Thymus (tissue), 11 donors: ENCODE measurements around the gene CA14. TPM values are rescaled to one million over a fixed set of nuclear protein-coding genes. Genes with fewer than 3 reads are reported as not detected.

Experiments
- DNase-seq, 9 donors: peaks; one replicate each; pipeline ENCODE4 v3.0.0-alpha.2; 2013; ENCODE audit warnings: low spot score in 9 of 9, low read depth in 6 of 9, missing footprints in 1 of 9
- H3K27ac ChIP-seq, 2 donors: one replicate each; pipeline ENCODE4 v1.5.1; 2013; ENCODE audit warnings: control low read depth in 1 of 2, low read depth in 1 of 2, low read length in 1 of 2, mild to moderate bottlenecking in 1 of 2, moderate library complexity in 1 of 2
- H3K27me3 ChIP-seq, 2 donors: one replicate each; pipeline ENCODE4 v1.5.1; 2013; ENCODE audit warnings: low read length in 1 of 2; ENCODE audit not compliant: control insufficient read depth in 2 of 2, insufficient read depth in 1 of 2
- H3K36me3 ChIP-seq, 2 donors: one replicate each; pipeline ENCODE4 v1.5.1; 2013; ENCODE audit warnings: low read length in 1 of 2, mild to moderate bottlenecking in 1 of 2, moderate library complexity in 1 of 2; ENCODE audit not compliant: control insufficient read depth in 2 of 2, insufficient read depth in 2 of 2
- H3K4me1 ChIP-seq, 2 donors: one replicate each; pipeline ENCODE4 v1.5.1; 2013; ENCODE audit warnings: low read length in 2 of 2; ENCODE audit not compliant: control insufficient read depth in 2 of 2, insufficient read depth in 2 of 2
- H3K4me3 ChIP-seq, 2 donors: one replicate each; pipeline ENCODE4 v1.5.1; 2013; ENCODE audit warnings: low read length in 2 of 2, control low read depth in 1 of 2, mild to moderate bottlenecking in 1 of 2
- H3K9me3 ChIP-seq, 2 donors: one replicate each; pipeline ENCODE4 v1.5.1; 2013; ENCODE audit warnings: low read length in 1 of 2, mild to moderate bottlenecking in 1 of 2; ENCODE audit not compliant: control insufficient read depth in 2 of 2, insufficient read depth in 1 of 2
- WGBS: extraction: QIAGEN DNeasy Blood & Tissue Kit; methylation state at CpG from one replicate; pipeline ENCODE4 v1.1.7; 2013; 5-methylcytosine and 5-hydroxymethylcytosine counted together
- polyA plus RNA-seq: library from polyadenylated mRNA; stranded (reverse); fragments of 200-250 nt; gene quantifications from one replicate; pipeline ENCODE4 v1.2.3, GENCODE V29; 2013
- total RNA-seq: library from RNA; stranded (reverse); fragments of 120-200 nt; gene quantifications from one replicate; pipeline ENCODE4 v1.2.4, GENCODE V29; 2013
- donor health status: healthy.

CA14 gene
- total and polyA plus RNA-seq, 2 donors = 0.09 to 0.14 TPM

DNA sequence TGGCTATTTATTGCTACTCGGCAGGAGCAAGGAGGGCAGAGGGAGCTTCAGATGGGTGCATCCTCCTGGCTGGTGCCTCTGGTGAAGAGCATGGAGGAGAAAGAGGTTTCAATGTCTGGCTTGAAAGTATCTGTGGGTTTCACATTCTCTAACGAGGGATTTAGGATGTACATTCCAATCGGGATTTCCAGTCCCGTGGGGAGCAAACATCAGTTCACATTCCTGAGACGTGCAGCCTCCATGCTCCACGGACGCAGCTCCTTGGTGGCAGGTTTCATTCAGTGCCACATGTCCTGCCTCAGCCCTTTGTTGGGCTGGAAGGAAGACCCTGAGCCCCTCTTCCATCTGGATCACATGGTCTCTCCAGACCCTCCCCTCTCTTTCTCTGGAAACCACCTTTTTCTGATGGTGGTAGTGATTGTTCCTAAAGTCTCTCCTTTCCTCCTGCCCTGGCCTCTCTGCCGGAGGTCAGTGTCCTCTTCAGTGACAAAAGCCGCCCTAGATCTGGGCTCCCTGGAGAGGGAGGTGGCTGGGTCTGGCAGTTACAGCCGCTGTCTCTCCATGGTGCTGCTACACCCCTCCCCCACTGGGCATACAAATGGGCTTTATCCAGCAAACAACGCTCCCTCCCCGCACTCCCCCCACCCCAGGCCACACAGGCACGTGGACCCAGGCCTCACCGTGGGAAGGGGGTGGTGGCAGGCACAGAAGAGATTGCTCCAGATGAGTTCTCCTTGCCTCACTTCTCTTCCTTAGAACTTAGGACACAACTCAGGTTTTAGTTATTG lies 826 bp upstream of the CA14 start:
- Histone ChIP-seq H3K36me3 (no peaks in the 10 kb centered on the region), H3K4me3 (no peak overlapping the region), H3K27me3 (peaks cover 7 to 56% of the 10 kb centered on the region in 2 donors), H3K4me1 (peaks cover 0 to 18% of the 10 kb centered on the region in 2 donors), H3K27ac (no peak overlapping the region), H3K9me3 (no peaks in the 10 kb centered on the region)
- WGBS = 19% methylated on average over 14 of the region's 14 CpGs
- no peak for DNase-seq

DNA sequence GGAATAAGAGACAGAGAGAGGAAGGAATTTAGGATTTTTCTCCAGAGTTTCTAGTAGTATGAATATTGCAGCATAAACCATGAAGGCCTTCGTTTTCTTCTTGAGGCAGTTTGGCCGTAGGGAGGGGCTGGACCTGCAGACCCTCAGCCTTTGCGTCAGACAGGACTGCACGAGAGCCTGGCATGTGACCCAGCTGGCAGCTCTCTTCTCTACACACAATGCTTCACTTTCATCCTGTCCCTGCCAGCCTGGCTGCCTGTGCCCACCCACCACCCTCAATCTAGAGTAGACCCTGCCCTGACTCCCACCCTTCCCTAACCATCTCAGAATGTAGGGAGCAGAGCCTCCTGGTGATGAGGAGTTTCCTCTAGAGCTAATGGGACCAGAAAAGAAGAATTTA lies 1.6 kb downstream of the CA14 start:
- Histone ChIP-seq H3K4me3 (no peak overlapping the region), H3K9me3 (no peaks in the 10 kb centered on the region), H3K4me1 (peaks cover 0 to 18% of the 10 kb centered on the region in 2 donors), H3K36me3 (no peaks in the 10 kb centered on the region), H3K27ac (no peak overlapping the region), H3K27me3 (peaks cover 7 to 54% of the 10 kb centered on the region in 2 donors)
- WGBS = 89% methylated on average over 4 of the region's 4 CpGs
- no peak for DNase-seq

DNA sequence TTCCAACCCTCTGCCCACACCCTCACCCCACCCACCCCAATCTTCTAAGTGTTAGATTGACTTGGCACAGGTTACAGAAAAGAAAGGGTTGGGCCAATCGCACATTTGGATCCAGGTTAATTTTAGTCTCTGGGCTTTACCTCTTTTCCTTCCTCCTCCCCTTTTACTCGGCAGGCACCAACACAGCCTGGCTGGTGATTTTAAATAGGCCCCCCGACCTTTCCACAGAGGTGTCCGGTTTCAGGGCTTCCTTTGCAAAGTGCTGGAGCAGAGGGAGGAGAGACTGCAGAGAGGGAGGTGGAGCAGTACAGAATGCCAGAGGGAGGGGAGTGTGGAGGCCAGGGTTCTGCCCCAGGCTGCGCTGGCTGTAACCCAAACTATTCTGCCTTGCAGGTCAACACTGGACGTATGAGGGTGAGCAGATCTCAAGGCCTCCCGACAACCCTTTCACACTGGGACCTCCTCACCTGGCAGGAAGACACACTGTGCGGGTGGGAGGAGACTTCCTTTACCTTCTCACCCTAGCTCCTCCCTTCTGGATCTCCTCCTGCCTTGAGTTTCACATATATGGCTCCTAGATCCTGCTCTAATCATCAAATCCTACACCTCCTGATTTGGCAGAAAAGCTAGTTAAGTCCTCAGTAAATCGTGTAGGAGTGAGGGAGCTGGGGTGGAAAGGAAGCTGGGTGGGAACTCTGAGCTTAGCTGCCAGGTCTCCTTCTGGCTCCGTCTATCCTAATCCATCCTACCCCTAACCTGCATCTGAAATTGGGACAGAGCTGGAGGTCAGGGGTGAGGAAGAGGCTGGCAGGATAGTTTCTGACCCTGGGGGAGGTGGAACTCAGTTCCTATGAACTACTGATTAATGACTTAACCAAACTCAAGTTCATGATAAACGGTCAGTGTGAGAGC lies 2.4 kb downstream of the CA14 start:
- no peak overlapping the region for H3K27ac ChIP-seq
- H3K4me1 ChIP-seq = peaks cover 0 to 18% of the 10 kb centered on the region in 2 donors
- H3K36me3 ChIP-seq = peaks cover 7% of the 10 kb centered on the region in 2 donors
- WGBS = 62% methylated on average over 11 of the region's 11 CpGs
- H3K4me3 ChIP-seq = no peak overlapping the region
- no peak for DNase-seq
- H3K9me3 ChIP-seq = no peaks in the 10 kb centered on the region
- peaks cover 7 to 54% of the 10 kb centered on the region in 2 donors for H3K27me3 ChIP-seq

DNA sequence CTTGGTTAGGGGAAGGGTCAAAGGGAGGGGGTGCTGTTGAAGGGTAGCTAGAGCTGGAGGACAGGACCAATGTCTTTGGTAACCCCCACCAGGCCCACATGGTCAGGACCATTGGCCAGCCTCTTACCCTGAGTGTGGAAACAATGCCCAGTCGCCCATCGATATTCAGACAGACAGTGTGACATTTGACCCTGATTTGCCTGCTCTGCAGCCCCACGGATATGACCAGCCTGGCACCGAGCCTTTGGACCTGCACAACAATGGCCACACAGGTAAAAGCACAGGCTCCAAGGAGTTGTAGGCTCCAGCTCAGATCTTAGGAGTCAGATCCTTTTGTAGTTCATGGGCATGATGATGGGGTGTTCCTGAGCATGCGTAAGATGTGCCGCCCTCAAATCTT lies 3.8 kb downstream of the CA14 start:
- Histone ChIP-seq H3K27me3 (peaks cover 7 to 45% of the 10 kb centered on the region in 2 donors), H3K27ac (no peak overlapping the region), H3K36me3 (peaks cover 21% of the 10 kb centered on the region in 2 donors), H3K4me1 (peaks cover 0 to 10% of the 10 kb centered on the region in 2 donors), H3K4me3 (no peak overlapping the region), H3K9me3 (no peaks in the 10 kb centered on the region)
- 93% methylated on average over 6 of the region's 6 CpGs for WGBS
- DNase-seq = no peak

DNA sequence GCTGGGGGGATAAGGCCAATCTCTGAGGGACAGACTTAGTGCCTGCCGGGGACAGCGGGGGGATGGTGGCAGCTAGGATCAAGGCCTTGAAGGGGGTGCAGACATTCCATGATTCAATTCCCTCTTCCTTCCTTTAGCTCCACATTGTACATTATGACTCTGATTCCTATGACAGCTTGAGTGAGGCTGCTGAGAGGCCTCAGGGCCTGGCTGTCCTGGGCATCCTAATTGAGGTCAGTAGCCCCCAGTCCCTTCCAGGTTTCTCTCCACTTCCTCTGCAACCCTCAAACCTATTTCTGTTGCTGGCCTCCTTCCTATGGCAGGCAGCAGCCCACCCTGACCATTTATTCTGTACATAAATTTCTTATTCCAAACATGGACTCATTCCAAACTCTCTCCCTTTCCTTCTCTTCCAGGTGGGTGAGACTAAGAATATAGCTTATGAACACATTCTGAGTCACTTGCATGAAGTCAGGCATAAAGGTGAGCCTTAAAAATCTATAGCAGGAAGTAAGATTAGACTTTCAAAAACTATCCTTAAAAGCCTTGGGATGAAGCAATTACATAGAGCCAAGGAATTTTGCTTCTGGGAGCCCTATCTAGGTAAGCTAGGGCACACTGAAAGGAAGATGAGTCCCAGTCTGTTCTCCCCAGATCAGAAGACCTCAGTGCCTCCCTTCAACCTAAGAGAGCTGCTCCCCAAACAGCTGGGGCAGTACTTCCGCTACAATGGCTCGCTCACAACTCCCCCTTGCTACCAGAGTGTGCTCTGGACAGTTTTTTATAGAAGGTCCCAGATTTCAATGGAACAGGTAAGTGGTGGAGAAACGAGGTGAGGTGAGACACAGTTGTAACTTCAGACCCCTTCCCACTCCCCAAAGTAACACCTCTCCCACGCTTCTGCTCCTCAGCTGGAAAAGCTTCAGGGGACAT lies 5.1 kb downstream of the CA14 start:
- Histone ChIP-seq H3K4me1 (peaks cover 4 to 11% of the 10 kb centered on the region in 2 donors), H3K27me3 (peaks cover 4 to 32% of the 10 kb centered on the region in 2 donors), H3K36me3 (peaks cover 30% of the 10 kb centered on the region in 2 donors), H3K4me3 (no peak overlapping the region), H3K9me3 (no peaks in the 10 kb centered on the region), H3K27ac (no peak overlapping the region)
- 90% methylated on average over 6 of the region's 6 CpGs for WGBS
- DNase-seq = no peak

DNA sequence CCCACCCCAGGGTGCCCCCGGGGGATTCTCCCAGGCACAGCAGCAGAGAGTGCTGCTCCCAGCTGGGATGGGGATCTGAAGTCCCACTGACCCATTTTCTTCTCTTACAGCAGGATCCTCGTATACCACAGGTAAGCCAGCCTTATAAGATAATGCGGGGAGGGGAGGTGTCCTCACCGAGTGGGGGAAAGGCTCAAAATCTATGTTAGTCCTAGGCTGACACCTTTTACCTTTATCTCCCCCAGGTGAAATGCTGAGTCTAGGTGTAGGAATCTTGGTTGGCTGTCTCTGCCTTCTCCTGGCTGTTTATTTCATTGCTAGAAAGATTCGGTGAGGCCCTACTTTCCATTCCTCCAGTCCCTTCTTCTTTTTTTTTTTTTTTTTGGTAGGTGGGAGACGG lies 6.0 kb downstream of the CA14 start:
- H3K27ac ChIP-seq = no peak overlapping the region
- H3K36me3 ChIP-seq = peaks cover 30% of the 10 kb centered on the region in 2 donors
- peaks cover 8 to 13% of the 10 kb centered on the region in 2 donors for H3K4me1 ChIP-seq
- no peak overlapping the region for H3K4me3 ChIP-seq
- H3K27me3 ChIP-seq = peaks cover 4 to 23% of the 10 kb centered on the region in 2 donors
- DNase-seq = no peak
- H3K9me3 ChIP-seq = no peaks in the 10 kb centered on the region
- 96% methylated on average over 6 of the region's 6 CpGs for WGBS

DNA sequence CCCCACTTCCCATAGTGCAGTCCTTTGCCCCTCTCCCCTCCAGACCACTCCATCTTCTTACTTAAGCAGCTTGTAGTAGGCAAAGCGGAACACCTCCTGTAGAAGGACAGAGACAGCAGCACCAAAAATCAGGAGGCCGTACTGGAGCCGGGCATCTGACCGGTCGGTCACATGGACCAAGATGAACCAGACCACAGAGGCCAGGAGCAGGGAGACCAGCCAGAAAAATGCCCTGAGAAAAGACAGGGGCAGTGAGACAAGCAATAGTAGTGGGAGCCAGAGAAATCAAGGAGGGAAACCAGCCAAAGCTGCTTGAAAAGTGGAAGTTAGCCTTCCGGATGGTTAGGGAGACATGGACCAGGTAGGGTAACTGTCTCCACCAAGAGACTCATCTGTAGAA lies 10.3 kb downstream of the CA14 start:
- 54% methylated on average over 6 of the region's 6 CpGs for WGBS
- Histone ChIP-seq H3K27me3 (no peaks in the 10 kb centered on the region), H3K27ac (peak overlapping the region in 1 of 2 donors; percentile 86), H3K4me3 (peak overlapping the region; percentile 85 to 94), H3K4me1 (peaks cover 8 to 26% of the 10 kb centered on the region in 2 donors), H3K36me3 (peaks cover 30% of the 10 kb centered on the region in 2 donors), H3K9me3 (no peaks in the 10 kb centered on the region)
- no peak for DNase-seq

DNA sequence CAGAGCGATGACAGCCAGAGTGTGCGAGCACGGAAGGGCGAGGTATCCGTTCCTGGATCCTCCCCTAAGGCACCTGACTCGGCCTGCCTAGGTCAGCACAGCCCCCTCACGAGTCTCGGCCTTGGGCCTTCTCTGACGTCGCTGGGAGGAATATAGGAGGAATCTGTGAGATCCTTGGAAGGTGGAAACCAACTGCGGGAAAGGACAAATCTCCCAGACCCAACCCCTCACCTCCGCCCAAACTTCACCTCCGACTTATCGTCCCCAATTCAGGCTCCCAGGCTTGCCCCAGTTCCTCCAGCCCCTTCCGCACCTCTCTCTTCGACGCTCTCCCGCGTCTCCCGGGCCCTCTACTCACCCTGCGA lies 10.7 kb downstream of the CA14 start:
- peak overlapping the region; percentile 85 to 94 for H3K4me3 ChIP-seq
- H3K9me3 ChIP-seq = no peaks in the 10 kb centered on the region
- H3K27me3 ChIP-seq = no peaks in the 10 kb centered on the region
- DNase-seq = peak in 3 of 9 donors; percentile 13 to 36 (median 14)
- under 1% methylated on average over 21 of the region's 21 CpGs for WGBS
- peaks cover 8 to 27% of the 10 kb centered on the region in 2 donors for H3K4me1 ChIP-seq
- H3K27ac ChIP-seq = peak overlapping the region; percentile 75 to 86
- H3K36me3 ChIP-seq = peaks cover 30% of the 10 kb centered on the region in 2 donors
